ENCODE results near the gene TYRP1. TPM values are rescaled to one million over a fixed set of nuclear protein-coding genes. Genes with fewer than 3 reads are reported as not detected.

Gene TYRP1
- total RNA-seq, 4 donors from 2014 or later, result 79.7 to 250 (median 110) TPM

- TF ChIP-seq POLR2A (IDR thresholded peaks at IDR 0.05) (no peak), CTCF (IDR thresholded peaks at IDR 0.05) (no peak), EP300 (IDR thresholded peaks at IDR 0.05) (no peak), POLR2AphosphoS5 (IDR thresholded peaks at IDR 0.05) (no peak)
- Histone ChIP-seq H3K36me3 (no peaks in the 10 kb centered on the region), H3K27ac (no peak overlapping the region), H3K4me3 (no peak overlapping the region), H3K4me1 (no peaks in the 10 kb centered on the region), H3K27me3 (no peaks in the 10 kb centered on the region), H3K9me3 (no peaks in the 10 kb centered on the region)
- 68% methylated on average over 5 of the region's 5 CpGs for WGBS
- no peak for DNase-seq (ENCODE audit: low spot score in 2 of 2)
These were observed 15.5 kb downstream of the TYRP1 start for GRCh38 chr9:12708562-12709298.

GRCh38 chr9:12712532-12712931 is 19.3 kb downstream of the TYRP1 start:
- no peaks in the 10 kb centered on the region for H3K27me3 ChIP-seq
- WGBS, result 94% methylated on average over 2 of the region's 2 CpGs
- H3K4me3 ChIP-seq, result no peak overlapping the region
- TF ChIP-seq POLR2A (IDR thresholded peaks at IDR 0.05), result no peak
- TF ChIP-seq POLR2AphosphoS5 (IDR thresholded peaks at IDR 0.05), result no peak
- no peak for TF ChIP-seq CTCF (IDR thresholded peaks at IDR 0.05)
- no peaks in the 10 kb centered on the region for H3K36me3 ChIP-seq
- no peak for DNase-seq (ENCODE audit: low spot score in 2 of 2)
- no peaks in the 10 kb centered on the region for H3K4me1 ChIP-seq
- no peaks in the 10 kb centered on the region for H3K9me3 ChIP-seq
- no peak overlapping the region for H3K27ac ChIP-seq

GRCh38 chr9:12715268-12715667 is 22.1 kb downstream of the TYRP1 start:
- Histone ChIP-seq H3K4me1 (peaks cover 6% of the 10 kb centered on the region), H3K9me3 (no peaks in the 10 kb centered on the region), H3K27me3 (no peaks in the 10 kb centered on the region), H3K36me3 (no peaks in the 10 kb centered on the region), H3K4me3 (no peak overlapping the region), H3K27ac (no peak overlapping the region)
- WGBS, result 90% methylated on average over 3 of the region's 3 CpGs
- TF ChIP-seq CTCF (IDR thresholded peaks at IDR 0.05) (no peak), POLR2A (IDR thresholded peaks at IDR 0.05) (no peak), EP300 (IDR thresholded peaks at IDR 0.05) (no peak), POLR2AphosphoS5 (IDR thresholded peaks at IDR 0.05) (no peak)
- no peak for DNase-seq (ENCODE audit: low spot score in 2 of 2)

GRCh38 chr9:12716823-12717600 is 23.8 kb downstream of the TYRP1 start:
- Histone ChIP-seq H3K27me3 (no peaks in the 10 kb centered on the region), H3K36me3 (no peaks in the 10 kb centered on the region), H3K4me1 (peaks cover 6% of the 10 kb centered on the region), H3K9me3 (no peaks in the 10 kb centered on the region), H3K27ac (no peak overlapping the region), H3K4me3 (no peak overlapping the region)
- 67% methylated on average over 5 of the region's 5 CpGs for WGBS
- TF ChIP-seq EP300 (IDR thresholded peaks at IDR 0.05), result no peak
- no peak for TF ChIP-seq POLR2A (IDR thresholded peaks at IDR 0.05)
- no peak for TF ChIP-seq POLR2AphosphoS5 (IDR thresholded peaks at IDR 0.05)
- no peak for TF ChIP-seq CTCF (IDR thresholded peaks at IDR 0.05)
- no peak for DNase-seq (ENCODE audit: low spot score in 2 of 2)

- H3K36me3 ChIP-seq, result no peaks in the 10 kb centered on the region
- H3K9me3 ChIP-seq, result no peaks in the 10 kb centered on the region
- no peaks in the 10 kb centered on the region for H3K27me3 ChIP-seq
- DNase-seq (ENCODE audit: low spot score in 2 of 2), result no peak
- H3K4me3 ChIP-seq, result no peak overlapping the region
- H3K4me1 ChIP-seq, result peaks cover 6% of the 10 kb centered on the region
- H3K27ac ChIP-seq, result no peak overlapping the region
- WGBS, result 73% methylated on average over 1 of the region's 1 CpG
- no peak for TF ChIP-seq POLR2AphosphoS5 (IDR thresholded peaks at IDR 0.05)
- TF ChIP-seq CTCF (IDR thresholded peaks at IDR 0.05), result no peak
- TF ChIP-seq EP300 (IDR thresholded peaks at IDR 0.05), result no peak
- no peak for TF ChIP-seq POLR2A (IDR thresholded peaks at IDR 0.05)
These were observed 24.7 kb downstream of the TYRP1 start for GRCh38 chr9:12717907-12718306.

All from suprapubic skin (tissue), 4 donors.